Hepatocyte (in vitro differentiated cells): Measurements from ENCODE around the gene PDE4DIP.
"Not testable (repeated sequence)": the region's sequence is repeated elsewhere in the genome, so short reads cannot be mapped to it uniquely, and the experiment has no call there.

Source experiments
- CTCF ChIP-seq: fragments of 200-600 bp; sonication (generic); IDR thresholded peaks from 2 replicates; pipeline ENCODE4 v1.5.1; 2016; ENCODE audit warnings: antibody characterized with exemption, mild to moderate bottlenecking; ENCODE audit not compliant: poor library complexity
- EZH2 ChIP-seq: fragments of 200-600 bp; sonication (generic); IDR thresholded peaks from 2 replicates; pipeline ENCODE4 v1.6.1; 2016; ENCODE audit warnings: antibody characterized with exemption, mild to moderate bottlenecking, borderline replicate concordance
- EZH2phosphoT487 ChIP-seq: fragments of 200-600 bp; sonication (generic); IDR thresholded peaks from one replicate; pipeline ENCODE4 v1.6.1; 2018; ENCODE audit warnings: antibody characterized with exemption, mild to moderate bottlenecking, low read depth, moderate library complexity; ENCODE audit not compliant: unreplicated experiment, severe bottlenecking

DNA sequence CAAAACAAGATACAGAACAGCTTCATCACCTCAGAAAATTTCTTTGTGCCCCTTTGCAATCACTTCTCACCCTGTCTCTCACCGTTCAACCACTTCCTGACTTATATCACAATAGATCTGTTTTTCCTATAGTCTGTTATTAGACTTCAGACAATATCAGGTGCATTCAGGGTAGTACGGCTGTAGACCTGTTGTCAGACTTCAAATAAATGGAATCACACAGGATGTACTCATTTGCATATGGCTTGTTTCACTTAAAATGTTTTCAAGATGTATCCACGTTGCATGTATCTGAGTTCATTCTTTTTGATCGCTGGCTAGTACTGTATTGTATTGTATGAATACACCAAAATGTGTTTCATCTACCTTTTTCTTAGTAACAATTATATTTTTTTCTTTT is 104.5 kb downstream of the PDE4DIP start:
- not testable (repeated sequence) for TF ChIP-seq CTCF, EZH2, EZH2phosphoT487
